GM12875 (cell line): ENCODE data around the gene GNG13.

Experiments
- H3K4me3 ChIP-seq: one replicate; pipeline ENCODE4 v1.5.1; 2011; ENCODE audit warnings: low read depth, low read length, control low read depth
- CTCF ChIP-seq: IDR thresholded peaks from 2 replicates; pipeline ENCODE4 v1.5.1; 2011; ENCODE audit warnings: low read depth, mild to moderate bottlenecking, control low read depth, inconsistent platforms, low read length, moderate library complexity, borderline replicate concordance; ENCODE audit not compliant: insufficient read depth

GNG13 gene

DNA sequence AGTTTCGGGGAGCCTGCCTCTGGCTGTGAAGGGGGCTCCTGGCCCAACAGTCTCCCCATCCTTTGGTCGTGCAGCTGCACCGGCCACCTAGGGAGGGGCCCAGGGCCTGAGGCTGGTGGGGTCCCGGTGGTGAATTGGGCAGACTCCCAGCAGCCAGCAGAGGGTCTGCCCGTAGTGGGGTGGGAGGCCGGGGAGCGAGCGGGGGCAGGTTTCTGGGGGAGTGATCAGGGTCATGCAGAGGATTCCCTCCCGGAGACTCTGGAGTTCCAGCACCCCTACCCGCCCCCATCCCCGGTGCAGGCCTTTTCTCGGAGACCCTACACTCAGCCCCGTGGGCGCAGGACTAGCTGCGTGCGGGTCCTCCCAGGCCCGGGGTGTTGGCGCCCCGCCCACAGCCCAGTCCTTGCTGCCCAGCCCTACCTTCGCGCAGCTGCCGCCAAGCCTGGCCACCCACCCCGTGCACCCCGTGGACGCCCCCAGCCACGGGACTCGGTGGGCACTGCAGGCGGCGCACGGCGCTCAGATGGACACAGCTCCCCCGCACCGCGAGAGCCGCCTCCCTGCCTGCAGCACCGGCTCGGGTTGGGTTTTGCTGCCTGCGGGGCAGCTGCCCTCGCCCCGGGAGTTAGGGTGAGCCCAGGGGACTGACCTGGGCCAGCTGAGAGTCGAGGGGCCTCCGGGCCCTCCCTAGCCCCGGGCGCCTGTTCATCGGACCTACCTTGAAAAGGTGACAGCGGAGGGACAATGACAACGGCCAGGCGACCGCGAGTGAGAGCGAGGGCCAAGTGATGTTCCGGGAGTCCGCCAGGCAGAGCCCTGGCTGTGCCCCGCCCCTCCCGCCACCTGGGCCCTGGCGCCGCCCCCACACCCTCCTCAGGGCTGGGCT is at the start of gene GNG13:
Gene GNG13 (minus strand): TSS at position 787 of the 886 bp plus-strand sequence. CDS start 1,657 bp downstream, outside the sequence.
- no peak within 1 kb of the TSS for H3K4me3 ChIP-seq
- no peak for TF ChIP-seq CTCF

GRCh38 chr16:848510-849253 is 48.1 kb upstream of the GNG13 start:
- H3K4me3 ChIP-seq: no peak overlapping the region
- TF ChIP-seq CTCF: no peak

DNA sequence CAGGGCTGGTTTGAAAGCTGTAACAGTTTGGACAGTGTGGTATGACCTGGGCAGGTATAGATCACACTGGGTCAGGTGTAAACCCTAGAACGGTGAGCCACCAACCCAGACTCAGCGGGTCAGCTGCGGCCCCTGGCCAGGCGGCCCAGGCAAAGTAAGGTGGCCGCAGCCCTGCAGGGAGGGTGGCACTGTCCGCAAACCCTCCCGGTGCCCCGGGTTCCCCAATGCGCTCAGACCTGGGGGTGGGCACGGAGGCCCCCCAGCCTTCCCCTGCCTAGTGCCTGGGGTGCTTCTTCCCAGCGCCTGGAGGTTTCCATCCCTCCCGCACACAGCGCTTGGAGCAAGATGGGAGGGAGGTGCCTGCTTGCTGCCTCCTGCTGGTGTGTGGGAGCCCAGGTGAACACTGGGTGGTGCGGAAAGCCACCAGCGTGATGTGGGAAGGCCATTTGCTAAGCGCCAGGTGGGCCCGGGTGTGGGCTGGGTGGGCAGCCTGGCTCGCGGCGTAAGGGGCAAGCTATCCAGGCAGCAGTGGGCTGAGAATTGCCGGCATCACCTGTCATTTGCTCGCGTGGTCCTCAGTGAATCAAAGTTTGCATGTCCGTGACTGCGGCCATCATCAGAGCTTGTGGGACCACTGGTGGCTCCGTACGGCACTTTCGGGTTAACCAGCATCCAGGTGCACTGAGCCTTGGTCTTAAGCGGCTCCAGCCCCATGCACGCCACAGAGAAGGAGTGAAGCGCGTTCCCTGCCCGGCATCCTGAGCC is 47.3 kb upstream of the GNG13 start:
- no peak overlapping the region for H3K4me3 ChIP-seq
- no peak for TF ChIP-seq CTCF

GRCh38 chr16:847151-847550 is 46.6 kb upstream of the GNG13 start:
- H3K4me3 ChIP-seq: no peak overlapping the region
- TF ChIP-seq CTCF: no peak

DNA sequence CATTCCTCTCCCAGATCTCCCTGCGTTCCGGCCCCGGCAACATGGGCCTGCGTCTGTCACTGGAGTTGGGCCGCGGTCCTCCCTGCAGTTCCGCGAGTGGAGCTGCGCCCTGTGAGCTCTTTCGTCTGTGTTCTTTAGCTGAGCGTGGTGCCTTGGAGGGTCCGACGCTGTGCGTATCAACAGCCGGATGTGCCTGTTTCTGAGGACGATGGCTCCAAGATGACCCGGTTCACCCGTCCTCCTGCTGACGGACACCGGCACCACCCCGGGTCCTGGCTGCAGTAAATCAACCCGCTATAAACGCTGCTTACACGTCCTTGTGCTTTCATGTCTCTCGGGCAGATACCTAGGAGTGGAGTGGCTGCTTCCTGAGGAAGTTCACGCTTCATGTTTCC is 44.8 kb upstream of the GNG13 start:
- TF ChIP-seq CTCF: no peak
- no peak overlapping the region for H3K4me3 ChIP-seq

DNA sequence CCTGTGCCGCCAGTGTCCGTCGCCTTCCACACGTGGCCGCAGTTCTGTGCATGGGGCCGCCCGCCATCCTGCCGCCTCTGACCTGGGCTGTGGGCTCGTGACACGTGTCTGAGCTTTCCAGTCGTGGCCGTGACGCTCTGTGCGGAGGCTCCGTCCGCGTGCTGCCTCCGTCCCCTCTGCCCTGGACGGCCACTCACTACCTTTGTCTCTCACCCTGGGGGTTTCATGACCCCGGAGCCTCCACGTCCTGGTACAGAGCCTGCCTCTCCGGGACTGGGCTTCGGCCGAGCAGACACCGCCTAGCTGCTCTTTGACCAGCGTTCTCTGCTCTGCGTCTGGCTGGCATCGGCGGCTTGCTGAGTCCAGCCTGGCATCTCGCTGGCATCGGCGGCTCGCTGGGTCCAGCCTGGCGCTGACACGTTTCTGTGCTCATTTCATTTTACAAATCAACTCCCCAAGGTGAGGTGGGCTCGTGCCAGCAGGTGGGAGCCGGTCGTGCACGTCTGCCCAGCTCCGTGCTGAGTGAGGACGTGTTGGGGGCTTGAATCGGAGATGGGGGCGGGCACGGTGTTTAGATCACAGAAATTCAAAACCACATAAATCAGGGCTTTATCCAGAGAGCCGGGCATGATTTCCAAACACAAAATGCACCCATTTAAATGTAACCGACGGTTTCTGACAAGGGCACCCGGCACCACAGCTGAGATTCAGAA is 44.3 kb upstream of the GNG13 start:
- TF ChIP-seq CTCF: no peak
- H3K4me3 ChIP-seq: no peak overlapping the region
